ENCODE data around the gene TUBB4A.

TUBB4A gene

GRCh38 chr19:6455924-6456323, 46.2 kb downstream of the TUBB4A start:
- no peak overlapping the region for H3K27ac ChIP-seq (ENCODE audit: low read length)
- H3K4me2 ChIP-seq (ENCODE audit: insufficient read depth, low read length), result no peak overlapping the region
- H4K20me1 ChIP-seq (ENCODE audit: insufficient read depth, low read length), result no peaks in the 10 kb centered on the region
- TF ChIP-seq CTCF (IDR thresholded peaks at IDR 0.05; ENCODE audit: borderline replicate concordance, extremely low read depth, low read length, poor library complexity, severe bottlenecking) (no peak), EZH2 (IDR thresholded peaks at IDR 0.05; ENCODE audit: borderline replicate concordance, low read depth, low read length, severe bottlenecking) (no peak)
- H3K27me3 ChIP-seq (ENCODE audit: insufficient read depth, low read length, poor library complexity), result no peaks in the 10 kb centered on the region
- H3K36me3 ChIP-seq (ENCODE audit: insufficient read depth, low read length), result peaks cover 33% of the 10 kb centered on the region
- no peak for ATAC-seq (ENCODE audit: insufficient read depth, low read depth)
- H3K79me2 ChIP-seq (ENCODE audit: insufficient read depth, low read length), result peaks cover 4% of the 10 kb centered on the region; the same call in 1 of the 2 replicates
- peaks cover 16% of the 10 kb centered on the region for H3K9me3 ChIP-seq (ENCODE audit: insufficient read depth, low read length, severe bottlenecking)
- DNase-seq, result no peak
- H3K4me3 ChIP-seq (ENCODE audit: low read depth in 1 of 2, low read length in 2 of 2), result no peak overlapping the region
- no peak overlapping the region for H2AFZ ChIP-seq (ENCODE audit: low read depth, low read length)
- H3K4me1 ChIP-seq (ENCODE audit: insufficient read depth, low read length), result peaks cover 24% of the 10 kb centered on the region
- H3K9ac ChIP-seq (ENCODE audit: low read depth, low read length), result no peak overlapping the region

GRCh38 chr19:6453951-6454565, 48.1 kb downstream of the TUBB4A start:
- no peak for TF ChIP-seq CTCF (IDR thresholded peaks at IDR 0.05; ENCODE audit: borderline replicate concordance, extremely low read depth, low read length, poor library complexity, severe bottlenecking)
- no peak for TF ChIP-seq EZH2 (IDR thresholded peaks at IDR 0.05; ENCODE audit: borderline replicate concordance, low read depth, low read length, severe bottlenecking)
- H3K4me1 ChIP-seq (ENCODE audit: insufficient read depth, low read length), result peaks cover 12% of the 10 kb centered on the region
- no peak overlapping the region for H2AFZ ChIP-seq (ENCODE audit: low read depth, low read length)
- H3K27me3 ChIP-seq (ENCODE audit: insufficient read depth, low read length, poor library complexity), result no peaks in the 10 kb centered on the region
- no peak overlapping the region for H3K27ac ChIP-seq (ENCODE audit: low read length)
- no peak overlapping the region for H3K4me3 ChIP-seq (ENCODE audit: low read depth in 1 of 2, low read length in 2 of 2)
- no peak for ATAC-seq (ENCODE audit: insufficient read depth, low read depth)
- H3K9ac ChIP-seq (ENCODE audit: low read depth, low read length), result no peak overlapping the region
- H3K9me3 ChIP-seq (ENCODE audit: insufficient read depth, low read length, severe bottlenecking), result peaks cover 16% of the 10 kb centered on the region
- H3K4me2 ChIP-seq (ENCODE audit: insufficient read depth, low read length), result no peak overlapping the region
- no peak for DNase-seq
- H3K36me3 ChIP-seq (ENCODE audit: insufficient read depth, low read length), result peaks cover 36% of the 10 kb centered on the region
- H4K20me1 ChIP-seq (ENCODE audit: insufficient read depth, low read length), result no peaks in the 10 kb centered on the region
- H3K79me2 ChIP-seq (ENCODE audit: insufficient read depth, low read length), result peaks cover 2% of the 10 kb centered on the region; the same call in 1 of the 2 replicates

GRCh38 chr19:6452899-6453298, 49.2 kb downstream of the TUBB4A start:
- Histone ChIP-seq H3K9ac (ENCODE audit: low read depth, low read length) (no peak overlapping the region), H3K36me3 (ENCODE audit: insufficient read depth, low read length) (peaks cover 36% of the 10 kb centered on the region), H3K4me3 (ENCODE audit: low read depth in 1 of 2, low read length in 2 of 2) (no peak overlapping the region), H3K9me3 (ENCODE audit: insufficient read depth, low read length, severe bottlenecking) (peaks cover 16% of the 10 kb centered on the region), H3K27me3 (ENCODE audit: insufficient read depth, low read length, poor library complexity) (no peaks in the 10 kb centered on the region), H4K20me1 (ENCODE audit: insufficient read depth, low read length) (no peaks in the 10 kb centered on the region), H3K4me2 (ENCODE audit: insufficient read depth, low read length) (no peak overlapping the region), H2AFZ (ENCODE audit: low read depth, low read length) (no peak overlapping the region), H3K4me1 (ENCODE audit: insufficient read depth, low read length) (peaks cover under 1% of the 10 kb centered on the region; the same call in 1 of the 2 replicates), H3K79me2 (ENCODE audit: insufficient read depth, low read length) (no peaks in the 10 kb centered on the region), H3K27ac (ENCODE audit: low read length) (no peak overlapping the region)
- DNase-seq, result no peak
- no peak for ATAC-seq (ENCODE audit: insufficient read depth, low read depth)
- TF ChIP-seq EZH2 (IDR thresholded peaks at IDR 0.05; ENCODE audit: borderline replicate concordance, low read depth, low read length, severe bottlenecking), result no peak
- no peak for TF ChIP-seq CTCF (IDR thresholded peaks at IDR 0.05; ENCODE audit: borderline replicate concordance, extremely low read depth, low read length, poor library complexity, severe bottlenecking)

Data from DND-41 (cell line).